ENCODE measurements around the gene ABLIM2. TPM values are rescaled to one million over a fixed set of nuclear protein-coding genes. Genes with fewer than 3 reads are reported as not detected.

The ABLIM2 gene
- total and polyA plus RNA-seq, 2 of the 4 experiments (the other 2 are of a cell fraction): under 0.01 to 0.10 TPM

DNA sequence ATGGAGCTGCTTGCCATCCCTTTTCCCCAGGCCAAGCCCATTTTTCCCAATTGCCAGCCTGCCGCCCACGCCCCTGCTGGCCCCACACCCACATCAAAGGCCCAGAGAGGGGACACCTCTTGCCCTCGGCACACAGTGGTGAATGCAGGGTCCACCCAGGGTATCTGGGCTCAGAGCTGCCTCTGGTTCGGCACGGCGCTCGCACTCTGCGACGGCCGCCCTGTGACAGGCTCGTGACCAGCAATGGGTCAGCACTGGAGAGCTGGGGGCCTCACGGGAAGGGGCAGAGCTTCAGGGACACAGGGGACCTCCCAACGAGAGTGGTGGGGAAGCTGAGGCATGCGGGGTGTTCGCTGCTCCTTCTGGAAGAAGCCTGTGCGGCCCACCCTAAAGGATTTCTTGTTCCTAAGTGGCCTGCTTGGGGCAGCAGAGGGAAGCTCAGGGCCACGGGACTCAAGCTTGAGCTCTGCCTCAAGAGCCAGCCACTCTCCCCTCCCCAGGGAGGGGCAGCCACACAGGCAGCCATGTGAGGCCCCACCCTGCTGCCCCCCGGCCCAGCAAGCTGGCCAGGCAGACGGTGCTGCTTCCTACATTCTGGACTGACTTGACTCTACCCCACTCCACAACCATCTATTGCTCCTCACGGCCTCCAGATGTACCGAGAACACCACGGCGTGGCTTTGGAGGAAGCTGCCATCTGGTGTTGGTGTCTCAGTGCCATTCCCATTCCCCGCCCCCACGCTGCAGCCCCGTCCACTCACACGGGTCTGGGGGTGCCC is 73.7 kb downstream of the ABLIM2 start:
- Histone ChIP-seq H2BK5ac (ENCODE audit: low read depth, low read length, poor library complexity, severe bottlenecking) (no peak overlapping the region), H3K4me2 (ENCODE audit: low read depth, low read length) (no peak overlapping the region), H3K27me3 (ENCODE audit: control insufficient read depth, insufficient read depth, low read length) (peaks cover 51% of the 10 kb centered on the region), H3K4me1 (ENCODE audit: control insufficient read depth, insufficient read depth, low read length) (no peaks in the 10 kb centered on the region), H2BK120ac (ENCODE audit: low read depth, low read length) (no peak overlapping the region), H3K36me3 (ENCODE audit: control insufficient read depth, insufficient read depth, low read length) (no peaks in the 10 kb centered on the region), H3K4me3 (ENCODE audit: insufficient read depth, low read depth, low read length) (no peak overlapping the region), H3K27ac (ENCODE audit: insufficient read depth, low read length) (no peak overlapping the region), H3K18ac (ENCODE audit: low read depth, low read length) (no peak overlapping the region), H4K20me1 (ENCODE audit: insufficient read depth, low read length) (no peaks in the 10 kb centered on the region), H3K9ac (ENCODE audit: low read depth, low read length) (no peak overlapping the region), H2AK5ac (ENCODE audit: low read depth, low read length) (no peak overlapping the region), H3K9me1 (ENCODE audit: insufficient read depth, low read length) (no peaks in the 10 kb centered on the region), H2AFZ (replicated peaks; ENCODE audit: low read length, poor library complexity) (no peak overlapping the region), H3K79me1 (ENCODE audit: low read depth in 1 of 2, low read length in 2 of 2) (no peaks in the 10 kb centered on the region), H3K14ac (replicated peaks; ENCODE audit: low read depth, low read length) (no peak overlapping the region), H3K4ac (ENCODE audit: low read depth, low read length) (no peak overlapping the region), H3K56ac (ENCODE audit: extremely low read depth, insufficient read depth, low read length) (no peak overlapping the region), H4K8ac (ENCODE audit: low read depth in 2 of 2, low read length in 2 of 2) (no peak overlapping the region), H4K5ac (ENCODE audit: low read depth, low read length) (no peak overlapping the region), H4K91ac (ENCODE audit: insufficient read depth, low read depth, low read length) (no peak overlapping the region), H2BK20ac (ENCODE audit: low read depth, low read length) (no peak overlapping the region), H3K9me3 (ENCODE audit: control insufficient read depth, insufficient read depth, low read length) (no peaks in the 10 kb centered on the region), H3K23ac (ENCODE audit: low read depth, low read length) (no peak overlapping the region), H2AK9ac (replicated peaks; ENCODE audit: low read depth, low read length, poor library complexity) (no peak overlapping the region), H2BK15ac (ENCODE audit: low read depth, low read length) (no peak overlapping the region)
- no peak for DNase-seq
- intact Hi-C loops (cut with micrococcal nuclease): no loop called here
- TF ChIP-seq CHD1 (IDR thresholded peaks at IDR 0.05; ENCODE audit: low read depth, low read length) (no peak), SMC3 (IDR thresholded peaks at IDR 0.05; ENCODE audit: low read depth, low read length) (no peak), POLR2A (IDR thresholded peaks at IDR 0.05; ENCODE audit: low read depth, low read length) (no peak), RCOR1 (IDR thresholded peaks at IDR 0.05; ENCODE audit: insufficient replicate concordance, low read length) (no peak), BHLHE40 (IDR thresholded peaks at IDR 0.05; ENCODE audit: low read depth, low read length) (no peak), NFE2L2 (IDR thresholded peaks at IDR 0.05; ENCODE audit: low read depth, low read length) (no peak), FOS (IDR thresholded peaks at IDR 0.05; ENCODE audit: low read depth, low read length) (no peak), MAFK (IDR thresholded peaks at IDR 0.05; ENCODE audit: low read depth, low read length) (no peak), MAZ (IDR thresholded peaks at IDR 0.05; ENCODE audit: borderline replicate concordance, low read depth, low read length) (no peak), RFX5 (IDR thresholded peaks at IDR 0.05; ENCODE audit: low read depth, low read length) (no peak), CEBPB (IDR thresholded peaks at IDR 0.05; ENCODE audit: low read depth, low read length) (no peak), MXI1 (IDR thresholded peaks at IDR 0.05; ENCODE audit: borderline replicate concordance, low read depth, low read length) (no peak)
- TF ChIP-seq, protein P1, sequence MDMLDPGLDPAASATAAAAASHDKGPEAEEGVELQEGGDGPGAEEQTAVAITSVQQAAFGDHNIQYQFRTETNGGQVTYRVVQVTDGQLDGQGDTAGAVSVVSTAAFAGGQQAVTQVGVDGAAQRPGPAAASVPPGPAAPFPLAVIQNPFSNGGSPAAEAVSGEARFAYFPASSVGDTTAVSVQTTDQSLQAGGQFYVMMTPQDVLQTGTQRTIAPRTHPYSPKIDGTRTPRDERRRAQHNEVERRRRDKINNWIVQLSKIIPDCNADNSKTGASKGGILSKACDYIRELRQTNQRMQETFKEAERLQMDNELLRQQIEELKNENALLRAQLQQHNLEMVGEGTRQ (IDR thresholded peaks at IDR 0.05; ENCODE audit: low read depth, low read length): no peak
- WGBS, 2 experiments (ENCODE audit: extremely low coverage in 2 of 2, insufficient read length in 1 of 2): 71% methylated on average over 14 of the region's 27 CpGs; no CpG with 5 or more reads in 1 of the 2 experiments
- in situ Hi-C loops (cut with MboI; ENCODE audit: low sequenced_read_pairs): no loop called here
- BruUV-seq (replicated peaks): no TSS peak
- ChIA-PET POLR2A (ENCODE audit: unreplicated experiment) (no interaction called here), CTCF (no interaction called here)
- no peak for ATAC-seq (ENCODE audit: low read depth)
- dilution Hi-C loops (cut with HindIII; ENCODE audit: low sequenced_read_pairs, unreplicated experiment): no loop called here
